MCF 10A (cell line): ENCODE data around the gene FBRS. TPM values are rescaled to one million over a fixed set of nuclear protein-coding genes. Genes with fewer than 3 reads are reported as not detected.

Source experiments
- BruUV-seq: library from RNA; stranded (reverse); fragments of 400-500 nt; replicated peaks from 2 replicates; lab custom pipeline; 2021; lab: Mats Ljungman, UMichigan
- CTCF ChIA-PET: fragments of 300-600 bp; sonication (Branson Sonifier 250); formaldehyde crosslinking; extraction: SDS; loops from one replicate; lab custom pipeline; 2021; ENCODE audit warnings: antibody characterized with exemption, inconsistent platforms; lab: Yijun Ruan, JAX
- POLR2A ChIA-PET: fragments of 300-600, 350-650 bp; sonication (Branson Sonifier 250); formaldehyde crosslinking; extraction: SDS; loops from one replicate; lab custom pipeline; 2020; ENCODE audit warnings: antibody characterized with exemption, inconsistent platforms; lab: Yijun Ruan, JAX
- DNase-seq: peaks from one replicate; pipeline ENCODE4 v3.0.0-alpha.2; 2018; ENCODE audit not compliant: unreplicated experiment
- H3K27ac Mint-ChIP-seq: one replicate; pipeline ENCODE4 v1.8.0; 2022; ENCODE audit warnings: mild to moderate bottlenecking, low read depth, mixed read lengths; ENCODE audit not compliant: unreplicated experiment
- H3K27me3 Mint-ChIP-seq: one replicate; pipeline ENCODE4 v1.8.0; 2022; ENCODE audit warnings: mixed read lengths; ENCODE audit not compliant: insufficient read depth, unreplicated experiment
- H3K36me3 Mint-ChIP-seq: one replicate; pipeline ENCODE4 v1.8.0; 2022; ENCODE audit warnings: mild to moderate bottlenecking, moderate library complexity, mixed read lengths; ENCODE audit not compliant: insufficient read depth, unreplicated experiment
- H3K4me1 Mint-ChIP-seq: one replicate; pipeline ENCODE4 v1.8.0; 2022; ENCODE audit warnings: mixed read lengths; ENCODE audit not compliant: insufficient read depth, unreplicated experiment
- H3K4me3 Mint-ChIP-seq: one replicate; pipeline ENCODE4 v1.8.0; 2022; ENCODE audit warnings: mild to moderate bottlenecking, moderate library complexity, mixed read lengths; ENCODE audit not compliant: unreplicated experiment
- H3K9me3 Mint-ChIP-seq: one replicate; pipeline ENCODE4 v1.8.0; 2022; ENCODE audit warnings: mixed read lengths; ENCODE audit not compliant: unreplicated experiment
- CTCF ChIP-seq: fragments of 200-600 bp; IDR thresholded peaks from one replicate; pipeline ENCODE4 v1.8.0; 2022; ENCODE audit warnings: antibody characterized with exemption, mild to moderate bottlenecking; ENCODE audit not compliant: unreplicated experiment
- intact Hi-C: fragments of 100-400 bp; cut with micrococcal nuclease; formaldehyde crosslinking; loops from 2 replicates; pipeline ENCODE4 v1.14.1; 2022
- total RNA-seq: library from RNA; stranded (reverse); gene quantifications from 2 replicates; pipeline ENCODE4 v1.2.3, GENCODE V29; 2022

The FBRS gene
- total RNA-seq, 1 experiment from 2014 or later, result 69.1 TPM

- no peaks in the 10 kb centered on the region for H3K9me3 Mint-ChIP-seq
- H3K4me1 Mint-ChIP-seq, result peaks cover 5% of the 10 kb centered on the region
- H3K36me3 Mint-ChIP-seq, result peaks cover 14% of the 10 kb centered on the region
- intact Hi-C loops, result no loop called here
- no peak overlapping the region for H3K27ac Mint-ChIP-seq
- H3K27me3 Mint-ChIP-seq, result no peaks in the 10 kb centered on the region
- POLR2A ChIA-PET, result no interaction called here
- no peak overlapping the region for H3K4me3 Mint-ChIP-seq
- CTCF ChIA-PET, result no interaction called here
- no TSS peak for BruUV-seq
- no peak for DNase-seq
- no peak for TF ChIP-seq CTCF
These were observed 11.0 kb upstream of the FBRS start for GRCh38 chr16:30647274-30647571.

GRCh38 chr16:30649725-30650368 is 8.4 kb upstream of the FBRS start:
- peak overlapping the region; percentile 98 for H3K4me3 Mint-ChIP-seq
- DNase-seq, result no peak
- BruUV-seq, result TSS peak; percentile 90
- TF ChIP-seq CTCF, result no peak
- ChIA-PET POLR2A (interaction anchor here (0.7 to 3.1 kb wide), 18 partner anchors 9 to 424 kb away, joined by 3 to 22 read pairs (median 4); partner anchors contain the start of genes DCTPP1, FBRS, SRCAP and TBC1D10B), CTCF (interaction anchor here (0.6 to 2.0 kb wide), 7 partner anchors 8 to 424 kb away, joined by 3 to 8 read pairs (median 3); partner anchors contain the start of gene DCTPP1)
- intact Hi-C loops, result no loop called here
- no peaks in the 10 kb centered on the region for H3K9me3 Mint-ChIP-seq
- no peaks in the 10 kb centered on the region for H3K27me3 Mint-ChIP-seq
- H3K27ac Mint-ChIP-seq, result peak overlapping the region; percentile 94
- H3K36me3 Mint-ChIP-seq, result peaks cover 32% of the 10 kb centered on the region
- H3K4me1 Mint-ChIP-seq, result peaks cover 12% of the 10 kb centered on the region

GRCh38 chr16:30650369-30651123 is 7.7 kb upstream of the FBRS start, which contains the start of gene PRR14:
Gene PRR14, plus strand, starts transcription at chr16:30650960. Its CDS starts 686 bp downstream, at chr16:30651646.
- peak within 1 kb of the TSS; percentile 94 for H3K27ac Mint-ChIP-seq
- H3K4me1 Mint-ChIP-seq, result peaks cover 12% of the 10 kb centered on the region
- H3K27me3 Mint-ChIP-seq, result no peaks in the 10 kb centered on the region
- TF ChIP-seq CTCF, result no peak
- peak within 1 kb of the TSS; percentile 98 for H3K4me3 Mint-ChIP-seq
- H3K9me3 Mint-ChIP-seq, result no peaks in the 10 kb centered on the region
- POLR2A ChIA-PET, result interaction anchor here (0.7 to 3.1 kb wide), 20 partner anchors 9 to 423 kb away, joined by 3 to 22 read pairs (median 4); partner anchors contain the start of genes DCTPP1, FBRS, SRCAP and TBC1D10B
- peak; percentile 99 for DNase-seq
- CTCF ChIA-PET, result interaction anchor here (0.6 to 2.0 kb wide), 10 partner anchors 9 to 423 kb away, joined by 3 to 8 read pairs (median 3); partner anchors contain the start of gene DCTPP1
- peaks cover 39% of the 10 kb centered on the region for H3K36me3 Mint-ChIP-seq
- intact Hi-C loops, result no loop called here
- BruUV-seq, result no TSS peak
